ENCODE data around the gene ELMO1.
A peak's percentile ranks its signal among the peaks of the same experiment; 100 is the strongest.

The ELMO1 gene

DNA sequence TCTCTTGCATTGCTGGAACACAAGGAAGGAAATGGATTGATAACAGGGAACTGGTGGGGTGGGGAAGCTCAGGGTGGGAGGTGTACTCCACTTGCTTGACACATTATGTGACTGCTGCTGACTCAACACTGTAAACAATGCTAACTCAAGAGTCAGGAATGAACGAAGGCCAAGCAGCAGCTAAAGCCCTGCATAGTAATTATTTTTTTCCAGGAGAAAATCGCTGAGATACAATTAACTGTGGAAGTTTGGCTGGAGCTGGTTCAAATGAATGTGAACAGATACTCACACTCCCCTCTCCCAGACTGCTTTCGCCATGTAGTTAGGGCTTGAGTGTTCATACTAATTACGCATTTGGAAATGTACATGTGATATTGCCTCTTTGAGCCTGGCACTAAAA, 553.5 kb downstream of the ELMO1 start:
- intact Hi-C loops (cut with DNase I), result no loop called here
- peak in 5 of 42 donors; percentile 8 to 73 (median 27) for DNase-seq

- intact Hi-C loops (cut with DNase I), result no loop called here
- DNase-seq, result no peak
Observed at GRCh38 chr7:36894190-36894589, 554.5 kb downstream of the ELMO1 start.

GRCh38 chr7:36889182-36889581, 559.5 kb downstream of the ELMO1 start:
- intact Hi-C loops (cut with DNase I), result no loop called here
- no peak for DNase-seq

DNA sequence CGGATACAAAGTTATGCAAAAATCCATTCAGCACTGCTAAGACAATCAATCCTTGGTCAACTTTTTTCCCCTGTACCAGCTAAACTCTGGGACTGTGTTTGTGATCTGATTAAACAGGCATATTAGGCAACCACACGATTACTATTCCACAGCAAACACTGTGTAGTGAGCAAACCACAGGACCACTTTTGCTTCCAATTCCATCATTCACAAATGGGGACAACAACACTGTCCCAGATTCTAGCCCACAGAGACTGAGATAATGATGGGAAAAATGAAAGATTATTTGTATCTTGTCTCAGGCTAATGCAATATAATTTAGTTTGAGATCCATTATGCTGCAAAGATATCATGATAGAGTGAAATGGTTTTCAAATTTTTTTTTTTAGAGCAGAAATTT, 560.7 kb downstream of the ELMO1 start:
- intact Hi-C loops (cut with DNase I), result no loop called here
- no peak for DNase-seq

DNA sequence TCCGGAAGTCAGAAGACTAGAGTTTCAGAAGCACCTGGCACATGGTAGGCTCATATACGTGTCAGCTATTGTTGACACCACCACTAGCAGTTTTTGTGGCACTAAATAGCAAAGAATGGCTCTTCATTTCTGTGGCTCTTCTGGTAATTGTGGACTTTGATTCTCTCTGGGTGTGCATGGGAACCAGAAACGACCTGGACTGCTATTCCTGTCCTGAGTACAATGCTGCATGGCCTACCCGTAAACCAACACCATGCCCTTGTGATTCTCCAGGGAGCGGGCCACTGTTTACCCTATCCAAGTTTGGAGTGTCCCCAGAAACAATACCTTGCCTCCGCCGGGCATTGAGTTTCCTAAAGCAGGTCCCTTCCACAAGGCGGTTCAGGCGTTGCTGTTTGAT, 561.4 kb downstream of the ELMO1 start:
- intact Hi-C loops (cut with DNase I), result no loop called here
- no peak for DNase-seq

GRCh38 chr7:36884910-36885309, 563.8 kb downstream of the ELMO1 start:
- no peak for DNase-seq
- intact Hi-C loops (cut with DNase I), result no loop called here

GRCh38 chr7:36884351-36884750, 564.3 kb downstream of the ELMO1 start:
- DNase-seq, result no peak
- intact Hi-C loops (cut with DNase I), result no loop called here

DNA sequence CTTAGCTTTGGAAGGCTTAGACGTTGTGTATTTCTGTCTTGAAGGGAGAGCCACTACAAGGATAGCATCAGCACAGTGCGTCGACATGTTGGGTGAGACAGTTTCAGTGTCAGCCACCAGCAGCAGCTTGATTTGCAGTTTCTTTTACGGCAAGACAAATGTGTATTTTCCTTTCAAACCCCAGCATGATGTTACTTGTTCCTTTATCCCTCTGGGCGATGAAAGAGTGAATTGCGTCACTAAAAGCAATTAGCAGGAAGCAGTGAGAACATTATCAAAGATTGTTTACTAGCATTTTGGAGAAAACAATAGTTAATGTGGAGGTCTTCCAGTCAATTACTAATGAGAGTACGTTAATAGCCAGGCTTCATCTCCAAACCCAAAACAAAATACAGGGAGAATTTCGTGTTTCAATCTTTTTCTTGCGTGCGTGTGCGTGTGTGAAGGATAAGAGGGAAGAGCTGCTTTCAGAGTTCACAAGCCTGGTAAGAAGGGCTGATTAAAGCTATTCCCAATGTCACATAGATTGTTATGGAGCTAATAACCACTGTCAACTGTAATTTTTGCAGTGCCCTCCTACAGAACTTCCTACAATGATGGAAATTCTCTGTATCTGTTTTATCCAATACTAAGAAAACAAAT, 567.3 kb downstream of the ELMO1 start:
- no peak for DNase-seq
- intact Hi-C loops (cut with DNase I), result no loop called here

DNA sequence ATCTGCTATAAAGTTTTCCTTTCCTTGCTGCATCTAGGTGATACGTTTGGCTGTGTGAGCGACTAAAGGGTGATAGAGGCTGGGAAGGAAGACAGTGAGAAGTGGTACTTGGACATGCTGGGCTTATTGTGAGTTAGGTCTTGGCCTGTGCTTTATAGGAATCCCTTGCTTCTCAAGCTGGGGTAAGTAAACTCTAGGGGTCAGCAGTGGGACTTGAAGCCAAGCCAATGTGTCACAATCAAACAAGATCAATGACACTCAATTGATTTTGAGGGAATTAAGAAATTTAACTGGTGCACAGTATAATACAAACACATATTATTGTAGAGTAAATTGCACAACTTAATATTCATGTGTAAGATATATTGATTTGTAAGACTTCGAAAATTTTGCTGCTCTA, 568.6 kb downstream of the ELMO1 start:
- intact Hi-C loops (cut with DNase I), result no loop called here

GRCh38 chr7:36879021-36879420, 569.6 kb downstream of the ELMO1 start:
- DNase-seq, result no peak
- intact Hi-C loops (cut with DNase I), result no loop called here

More for the DNA sequence above, 568.6 kb downstream of the ELMO1 start:
- DNase-seq, result no peak

DNA sequence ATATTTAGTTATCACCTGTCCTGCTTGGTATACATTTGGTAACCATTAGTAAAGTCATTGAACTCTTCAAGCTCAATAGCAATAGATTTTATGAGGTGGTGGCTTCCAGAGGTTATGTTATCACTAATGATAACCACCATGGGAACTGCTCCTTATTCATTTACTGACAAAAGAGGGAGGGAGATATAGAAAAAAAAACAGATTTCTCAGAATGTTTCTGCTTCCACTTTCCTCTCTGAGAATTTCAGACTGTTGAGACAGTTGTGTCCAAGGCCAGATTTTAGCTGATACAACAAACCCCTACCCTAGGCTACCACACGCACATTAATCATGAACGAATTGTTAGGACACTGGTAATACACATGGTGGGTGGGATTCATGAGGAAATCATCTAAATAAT, 570.4 kb downstream of the ELMO1 start:
- intact Hi-C loops (cut with DNase I), result no loop called here
- DNase-seq, result no peak

GRCh38 chr7:36875794-36876193, 572.9 kb downstream of the ELMO1 start:
- intact Hi-C loops (cut with DNase I), result no loop called here

DNA sequence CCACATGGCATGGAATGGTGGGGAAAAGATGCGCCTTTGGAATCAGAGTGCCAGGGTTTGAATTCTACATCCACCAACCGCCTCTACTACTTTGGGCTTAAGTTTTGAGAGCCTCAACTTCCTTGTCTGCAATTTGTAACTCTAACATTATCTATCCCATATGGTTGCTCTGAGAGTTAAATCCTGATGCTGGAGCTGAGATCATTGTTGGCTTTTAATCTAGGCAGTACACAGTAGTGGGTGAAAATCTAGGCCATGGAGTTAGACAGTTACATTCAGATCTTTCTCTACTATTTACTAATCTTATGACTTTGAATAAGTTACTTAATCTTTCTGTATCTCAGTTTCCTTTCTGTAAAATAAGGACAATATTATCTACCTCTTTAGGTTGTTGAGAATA, 574.6 kb downstream of the ELMO1 start:
- DNase-seq, result no peak
- intact Hi-C loops (cut with DNase I), result no loop called here

More at GRCh38 chr7:36875794-36876193, 572.9 kb downstream of the ELMO1 start:
- no peak for DNase-seq

- intact Hi-C loops (cut with DNase I), result no loop called here
- DNase-seq, result no peak
Observed at GRCh38 chr7:36871863-36872262, 576.8 kb downstream of the ELMO1 start.

DNA sequence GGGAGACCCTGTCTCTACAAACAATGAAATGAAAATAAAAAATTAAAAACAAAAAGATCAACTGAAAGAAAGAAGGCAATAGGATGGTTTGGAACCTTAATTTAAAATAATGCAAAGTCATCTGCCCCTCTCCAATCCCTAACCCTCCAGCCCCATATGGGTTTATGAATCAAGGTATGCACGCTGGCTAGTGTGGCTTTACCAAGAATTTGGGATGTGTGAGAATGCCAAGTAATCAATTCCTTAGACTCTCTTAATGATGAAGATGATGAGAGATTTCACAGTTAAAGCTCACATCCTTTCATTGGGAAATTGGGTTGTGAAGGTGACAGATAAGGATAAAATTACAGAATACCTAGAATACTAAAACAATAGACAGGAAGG, 577.3 kb downstream of the ELMO1 start:
- no peak for DNase-seq
- intact Hi-C loops (cut with DNase I), result no loop called here

DNA sequence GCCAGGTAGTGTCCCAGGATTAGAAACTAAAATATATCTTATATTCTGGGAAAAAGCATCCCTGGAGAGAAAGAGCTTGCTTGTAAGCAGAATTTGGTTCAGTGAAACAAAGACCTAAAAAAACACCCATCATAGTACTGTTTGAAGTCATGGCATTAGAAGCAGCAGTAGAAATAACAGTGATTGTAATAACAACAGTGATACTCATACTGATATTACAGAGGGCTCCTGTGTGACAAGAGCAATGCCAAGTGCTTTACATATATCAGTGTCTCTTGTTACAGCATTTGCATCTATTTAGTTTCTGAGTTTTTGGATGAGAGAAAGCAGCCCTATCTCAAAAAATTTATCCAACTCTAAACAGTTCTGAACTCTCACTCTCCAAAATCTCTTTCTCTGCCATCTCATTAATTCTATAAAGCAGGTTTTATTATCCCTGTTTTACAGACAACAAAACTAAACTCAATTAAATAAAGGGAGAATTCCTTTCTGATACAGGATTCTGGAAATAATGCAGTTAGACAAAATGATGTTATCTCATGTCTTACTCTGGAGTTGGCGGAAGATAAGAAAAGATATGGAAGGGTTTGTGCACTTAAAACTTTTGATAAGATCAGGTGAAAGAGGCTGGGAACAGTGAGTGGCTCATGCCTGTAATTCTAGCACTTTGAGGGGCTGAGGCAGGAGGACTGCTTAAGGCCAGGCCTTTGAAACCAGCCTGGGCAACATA, 577.9 kb downstream of the ELMO1 start:
- no peak for DNase-seq
- intact Hi-C loops (cut with DNase I), result no loop called here

GRCh38 chr7:36868727-36869411, 579.8 kb downstream of the ELMO1 start:
- intact Hi-C loops (cut with DNase I), result no loop called here
- no peak for DNase-seq

GRCh38 chr7:36865019-36865418, 583.6 kb downstream of the ELMO1 start:
- no peak for DNase-seq
- intact Hi-C loops (cut with DNase I), result no loop called here

DNA sequence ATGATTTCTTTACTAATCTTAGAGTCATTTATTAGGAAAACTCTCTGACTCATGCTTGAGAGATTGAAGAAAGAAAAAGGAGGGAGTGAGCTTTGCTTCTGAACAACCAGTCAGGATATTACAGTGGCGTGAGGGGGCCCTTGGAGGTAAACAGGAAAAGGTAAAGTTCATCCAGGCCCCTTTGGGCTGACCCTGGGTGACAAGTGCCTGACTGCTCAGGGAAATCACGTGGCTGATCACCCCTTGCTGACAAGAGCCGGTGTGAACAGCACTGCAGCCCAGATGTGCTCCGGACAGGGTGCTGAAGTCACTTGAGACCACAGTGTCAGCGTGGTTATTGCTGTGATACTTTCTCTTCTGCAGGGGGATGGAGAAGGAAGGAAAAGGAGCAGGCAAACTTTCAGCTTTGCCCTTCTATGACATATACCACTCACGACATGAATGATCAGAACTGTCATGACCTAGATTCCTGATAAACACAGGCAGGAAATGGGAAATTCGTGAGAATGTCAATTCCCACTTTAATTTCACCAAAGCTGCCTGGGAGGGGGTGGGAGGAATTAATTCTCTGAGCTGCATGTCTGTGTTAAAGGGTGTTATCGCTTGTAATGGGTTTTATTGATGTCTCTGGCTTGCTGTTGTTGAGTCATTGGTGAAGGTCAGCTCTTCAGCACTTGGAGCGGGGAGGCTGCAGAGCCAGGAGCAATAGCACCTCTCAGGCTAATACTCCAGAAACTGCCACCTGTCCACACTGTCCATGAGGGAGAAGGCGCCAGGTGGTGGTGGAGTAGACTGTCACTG, 584.6 kb downstream of the ELMO1 start:
- intact Hi-C loops (cut with DNase I), result no loop called here
- peak in 4 of 42 donors; percentile 29 to 47 (median 35) for DNase-seq

DNA sequence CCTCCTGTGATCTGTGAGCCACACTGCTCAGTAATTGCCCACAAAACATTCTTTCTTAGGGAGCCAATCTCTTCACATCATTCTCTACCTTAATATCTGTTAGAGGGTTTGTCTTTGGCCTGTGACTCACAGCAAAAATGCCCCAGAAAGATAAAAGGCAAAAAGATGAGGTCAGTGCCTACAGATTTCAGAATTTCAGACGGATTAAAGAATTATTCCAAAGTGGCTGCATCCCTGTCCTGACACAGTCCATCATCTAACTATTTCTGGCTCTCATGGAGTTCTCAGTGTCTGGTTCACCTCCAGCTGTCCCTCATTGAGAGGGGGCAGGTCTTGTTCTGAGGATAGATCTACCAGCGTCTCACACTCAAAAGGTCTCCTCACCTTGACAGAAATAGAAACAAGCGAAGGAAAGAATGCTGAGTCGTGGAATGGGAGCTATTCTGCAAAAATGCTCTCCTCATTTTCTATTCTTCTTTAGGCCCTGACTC, 585.8 kb downstream of the ELMO1 start:
- intact Hi-C loops (cut with DNase I), result no loop called here

More for the DNA sequence above, 585.8 kb downstream of the ELMO1 start:
- no peak for DNase-seq

Data from head of caudate nucleus (tissue), 42 donors.